SK-N-SH treated with all-trans-retinoic acid at 6 μM for 48 hours (cell line): Measurements from ENCODE around the gene CRTAP.

ENCODE experiments used
- ATAC-seq: fragments of 200-7000 bp; cut with Tn5 transposase; 3 replicates; pipeline ENCODE4 v1.9.1; 2020; ENCODE audit warnings: mild to moderate bottlenecking, moderate library complexity
- BACH2 ChIP-seq: fragments of 250-450 bp; sonication (Bioruptor Pico); IDR thresholded peaks from 2 replicates; pipeline ENCODE4 v1.9.0; 2021; ENCODE audit warnings: mild to moderate bottlenecking, borderline replicate concordance
- CSDC2 ChIP-seq: fragments of 250-450 bp; sonication (Bioruptor Pico); IDR thresholded peaks from 2 replicates; pipeline ENCODE4 v1.5.0; 2020; ENCODE audit warnings: mild to moderate bottlenecking, moderate library complexity
- CSRNP3 ChIP-seq: fragments of 250-450 bp; sonication (Bioruptor Pico); IDR thresholded peaks from 2 replicates; pipeline ENCODE4 v1.5.1; 2021; ENCODE audit warnings: mild to moderate bottlenecking, moderate library complexity
- ESRRG ChIP-seq: fragments of 250-450 bp; sonication (Bioruptor Pico); IDR thresholded peaks from 2 replicates; pipeline ENCODE4 v1.6.1; 2021; ENCODE audit warnings: mild to moderate bottlenecking
- GLIS3 ChIP-seq: fragments of 250-450 bp; sonication (Bioruptor Pico); IDR thresholded peaks from 2 replicates; pipeline ENCODE4 v1.5.0; 2020; ENCODE audit warnings: mild to moderate bottlenecking, moderate library complexity
- ISL1 ChIP-seq: fragments of 250-450 bp; sonication (Bioruptor Pico); IDR thresholded peaks from 2 replicates; pipeline ENCODE4 v2.1.2; 2022; ENCODE audit warnings: mild to moderate bottlenecking, moderate library complexity
- PATZ1 ChIP-seq: fragments of 250-450 bp; sonication (Bioruptor Pico); IDR thresholded peaks from 2 replicates; pipeline ENCODE4 v1.8.0; 2020; ENCODE audit warnings: mild to moderate bottlenecking, moderate library complexity, borderline replicate concordance
- PPARA ChIP-seq: fragments of 250-450 bp; sonication (Bioruptor Pico); IDR thresholded peaks from 2 replicates; pipeline ENCODE4 v1.5.0; 2020; ENCODE audit warnings: mild to moderate bottlenecking, borderline replicate concordance
- SNAI2 ChIP-seq: fragments of 250-450 bp; sonication (Bioruptor Pico); IDR thresholded peaks from 2 replicates; pipeline ENCODE4 v1.5.0; 2020; ENCODE audit warnings: mild to moderate bottlenecking, moderate library complexity
- TCF4 ChIP-seq: fragments of 250-450 bp; sonication (Bioruptor Pico); IDR thresholded peaks from 2 replicates; pipeline ENCODE4 v1.8.0; 2021; ENCODE audit warnings: mild to moderate bottlenecking, moderate library complexity, borderline replicate concordance
- TOX ChIP-seq: fragments of 250-450 bp; sonication (Bioruptor Pico); IDR thresholded peaks from 2 replicates; pipeline ENCODE4 v1.8.0; 2021; ENCODE audit warnings: mild to moderate bottlenecking, moderate library complexity, borderline replicate concordance
- TSHZ2 ChIP-seq: fragments of 250-450 bp; sonication (Bioruptor Pico); IDR thresholded peaks from 2 replicates; pipeline ENCODE4 v1.5.0; 2020; ENCODE audit warnings: mild to moderate bottlenecking, moderate library complexity
- ZC3H10 ChIP-seq: fragments of 250-450 bp; sonication (Bioruptor Pico); IDR thresholded peaks from 2 replicates; pipeline ENCODE4 v1.5.1; 2021; ENCODE audit warnings: mild to moderate bottlenecking, moderate library complexity
- ZFP3 ChIP-seq: fragments of 250-450 bp; sonication (Bioruptor Pico); IDR thresholded peaks from 2 replicates; pipeline ENCODE4 v1.5.0; 2020; ENCODE audit warnings: mild to moderate bottlenecking, moderate library complexity
- ZNF565 ChIP-seq: fragments of 450-650 bp; formaldehyde crosslinking; conservative IDR thresholded peaks from 2 replicates; pipeline ENCODE4 v1.5.0; 2020; ENCODE audit warnings: low read depth, mild to moderate bottlenecking, moderate library complexity
- ZNF8 ChIP-seq: fragments of 450-650 bp; formaldehyde crosslinking; IDR thresholded peaks from 2 replicates; pipeline ENCODE4 v1.5.0; 2020; ENCODE audit warnings: mild to moderate bottlenecking, moderate library complexity

CRTAP gene

GRCh38 chr3:33113772-33114621 lies at the start of gene CRTAP:
TSS of gene CRTAP (plus strand) at chr3:33114014. CDS start at chr3:33114078, 64 bp downstream.
- ATAC-seq = peak; percentile 94
- TF ChIP-seq TOX (CRISPR knock-in tag) = no peak
- 0 out of 2 replicates have a peak, but pooled peaks have one; percentile 32 for TF ChIP-seq CSDC2 (CRISPR knock-in tag)
- TF ChIP-seq ZNF565 (CRISPR knock-in tag) = no peak
- TF ChIP-seq, all 23 proteins: peak for 1

- no peak for ATAC-seq
- no peak for TF ChIP-seq ZNF565 (CRISPR knock-in tag)
- no peak for TF ChIP-seq BACH2 (CRISPR knock-in tag)
- TF ChIP-seq TOX (CRISPR knock-in tag) = no peak
- TF ChIP-seq PATZ1 (CRISPR knock-in tag) = no peak
- TF ChIP-seq PPARA (CRISPR knock-in tag) = no peak
- TF ChIP-seq GLIS3 (CRISPR knock-in tag) = no peak
- TF ChIP-seq ZFP3 (CRISPR knock-in tag) = no peak
These were observed 48.9 kb upstream of the CRTAP start for GRCh38 chr3:33064929-33065328.

GRCh38 chr3:33067484-33067883 lies 46.3 kb upstream of the CRTAP start:
- no peak for TF ChIP-seq ZC3H10 (CRISPR knock-in tag)
- TF ChIP-seq ZNF8 (CRISPR knock-in tag) = no peak
- no peak for TF ChIP-seq TCF4 (CRISPR knock-in tag)
- no peak for TF ChIP-seq ESRRG (CRISPR knock-in tag)
- TF ChIP-seq CSRNP3 (CRISPR knock-in tag) = no peak
- ATAC-seq = no peak; the same call in 2 of the 3 replicates

GRCh38 chr3:33069862-33070261 lies 44.0 kb upstream of the CRTAP start:
- TF ChIP-seq ZNF8 (CRISPR knock-in tag) (peak; percentile 21; the same call in 1 of the 2 replicates), SNAI2 (CRISPR knock-in tag) (peak; percentile 69; the same call in 1 of the 2 replicates), TCF4 (CRISPR knock-in tag) (peak; percentile 95), TSHZ2 (0 out of 2 replicates have a peak, but pooled peaks have one; percentile 30)

GRCh38 chr3:33071181-33071580 lies 42.6 kb upstream of the CRTAP start:
- no peak for ATAC-seq
- TF ChIP-seq CSDC2 (CRISPR knock-in tag) (no peak), ISL1 (CRISPR knock-in tag) (0 out of 2 replicates have a peak, but pooled peaks have one; percentile 24), TSHZ2 (peak; percentile 77), TCF4 (CRISPR knock-in tag) (peak; percentile 78)
- TF ChIP-seq, all 23 proteins: peak for 3

More at GRCh38 chr3:33069862-33070261, 44.0 kb upstream of the CRTAP start:
- peak; percentile 58 for ATAC-seq
